ENCODE data around the gene RHBDL3.
A peak's percentile ranks its signal among the peaks of the same experiment; 100 is the strongest.
"Not testable (repeated sequence)": the region's sequence is repeated elsewhere in the genome, so short reads cannot be mapped to it uniquely, and the experiment has no call there.

Gene RHBDL3

GRCh38 chr17:32331243-32332040 is 65.8 kb downstream of the RHBDL3 start:
- no peak for DNase-seq

- no peak for DNase-seq
These were observed 67.6 kb downstream of the RHBDL3 start for GRCh38 chr17:32333187-32333586.

- no peak for DNase-seq
These were observed 69.4 kb downstream of the RHBDL3 start for GRCh38 chr17:32335046-32335445.

- no peak for DNase-seq
These were observed 70.1 kb downstream of the RHBDL3 start for GRCh38 chr17:32335687-32336086.

GRCh38 chr17:32341141-32341856 is 75.7 kb downstream of the RHBDL3 start:
- DNase-seq = no peak

GRCh38 chr17:32341857-32342602 is 76.4 kb downstream of the RHBDL3 start, which contains the start of gene C17orf75:
C17orf75 (minus strand) TSS chr17:32342173; CDS start chr17:32342139, 34 bp downstream.
- DNase-seq = no peak

- no peak for DNase-seq
These were observed 77.1 kb downstream of the RHBDL3 start for GRCh38 chr17:32342603-32343325.

GRCh38 chr17:32345951-32346600 is 80.4 kb downstream of the RHBDL3 start:
- DNase-seq = no peak

GRCh38 chr17:32348483-32348800 is 82.8 kb downstream of the RHBDL3 start:
- no peak for DNase-seq

GRCh38 chr17:32349503-32349853 is 83.8 kb downstream of the RHBDL3 start:
- no peak for DNase-seq

GRCh38 chr17:32349854-32350665 is 84.4 kb downstream of the RHBDL3 start, which contains the start of gene ZNF207:
ZNF207 (plus strand) TSS chr17:32350157; CDS start chr17:32350286, 129 bp downstream.
- DNase-seq = peak; percentile 77

- no peak for DNase-seq
These were observed 85.2 kb downstream of the RHBDL3 start for GRCh38 chr17:32350666-32351418.

GRCh38 chr17:32352734-32353133 is 87.1 kb downstream of the RHBDL3 start:
- DNase-seq = not testable (repeated sequence)

GRCh38 chr17:32355649-32356377 is 90.2 kb downstream of the RHBDL3 start:
- DNase-seq = no peak

GRCh38 chr17:32356378-32356743 is 90.7 kb downstream of the RHBDL3 start:
- DNase-seq = no peak

GRCh38 chr17:32356750-32357149 is 91.1 kb downstream of the RHBDL3 start:
- no peak for DNase-seq

- DNase-seq = no peak
These were observed 92.0 kb downstream of the RHBDL3 start for GRCh38 chr17:32357615-32358014.

- no peak for DNase-seq
These were observed 95.6 kb downstream of the RHBDL3 start for GRCh38 chr17:32361270-32361669.

- no peak for DNase-seq
These were observed 104.8 kb downstream of the RHBDL3 start for GRCh38 chr17:32370426-32370825.

All from NCI-H2081 treated with DMSO at 0.1 percent for 48 hours (cell line).